ENCODE results near the gene GSTA3. TPM values are rescaled to one million over a fixed set of nuclear protein-coding genes. Genes with fewer than 3 reads are reported as not detected.
"Not testable (repeated sequence)": the region's sequence is repeated elsewhere in the genome, so short reads cannot be mapped to it uniquely, and the experiment has no call there.

Gene GSTA3
- total RNA-seq, 1 donor from 2014 or later: not detected

- Mint-ChIP-seq H3K27me3 (ENCODE audit: insufficient read depth) (peaks cover 6% of the 10 kb centered on the region), H3K4me1 (ENCODE audit: low read depth) (no peaks in the 10 kb centered on the region), H3K27ac (no peak overlapping the region), H3K36me3 (ENCODE audit: low read depth) (no peaks in the 10 kb centered on the region), H3K4me3 (no peak overlapping the region), H3K9me3 (peaks cover 4% of the 10 kb centered on the region)
- intact Hi-C loops (cut with micrococcal nuclease): no loop called here
- no peak for DNase-seq (ENCODE audit: low spot score)
Observed at GRCh38 chr6:52900536-52900935, 9.0 kb downstream of the GSTA3 start.

GRCh38 chr6:52895790-52896189 is 13.7 kb downstream of the GSTA3 start:
- H3K27me3 Mint-ChIP-seq (ENCODE audit: insufficient read depth); DNase-seq (ENCODE audit: low spot score); H3K9me3 Mint-ChIP-seq; H3K27ac Mint-ChIP-seq; intact Hi-C loops (cut with micrococcal nuclease); H3K4me3 Mint-ChIP-seq; H3K36me3 Mint-ChIP-seq (ENCODE audit: low read depth); H3K4me1 Mint-ChIP-seq (ENCODE audit: low read depth): not testable (repeated sequence)

- intact Hi-C loops (cut with micrococcal nuclease): no loop called here
- peaks cover 4% of the 10 kb centered on the region for H3K9me3 Mint-ChIP-seq
- no peak for DNase-seq (ENCODE audit: low spot score)
- H3K4me1 Mint-ChIP-seq (ENCODE audit: low read depth): peaks cover 8% of the 10 kb centered on the region
- H3K27me3 Mint-ChIP-seq (ENCODE audit: insufficient read depth): peaks cover 3% of the 10 kb centered on the region
- H3K36me3 Mint-ChIP-seq (ENCODE audit: low read depth): no peaks in the 10 kb centered on the region
- H3K27ac Mint-ChIP-seq: no peak overlapping the region
- no peak overlapping the region for H3K4me3 Mint-ChIP-seq
Observed at GRCh38 chr6:52894285-52894684, 15.2 kb downstream of the GSTA3 start.

GRCh38 chr6:52893803-52894202 is 15.7 kb downstream of the GSTA3 start:
- H3K36me3 Mint-ChIP-seq (ENCODE audit: low read depth): no peaks in the 10 kb centered on the region
- H3K9me3 Mint-ChIP-seq: peaks cover 4% of the 10 kb centered on the region
- no peak for DNase-seq (ENCODE audit: low spot score)
- intact Hi-C loops (cut with micrococcal nuclease): no loop called here
- no peak overlapping the region for H3K4me3 Mint-ChIP-seq
- H3K27ac Mint-ChIP-seq: no peak overlapping the region
- H3K27me3 Mint-ChIP-seq (ENCODE audit: insufficient read depth): peaks cover 1% of the 10 kb centered on the region
- H3K4me1 Mint-ChIP-seq (ENCODE audit: low read depth): peaks cover 8% of the 10 kb centered on the region

- intact Hi-C loops (cut with micrococcal nuclease): no loop called here
- Mint-ChIP-seq H3K36me3 (ENCODE audit: low read depth) (no peaks in the 10 kb centered on the region), H3K27ac (no peak overlapping the region), H3K27me3 (ENCODE audit: insufficient read depth) (peaks cover 1% of the 10 kb centered on the region), H3K9me3 (peaks cover 2% of the 10 kb centered on the region), H3K4me1 (ENCODE audit: low read depth) (peaks cover 9% of the 10 kb centered on the region), H3K4me3 (no peak overlapping the region)
- no peak for DNase-seq (ENCODE audit: low spot score)
Observed at GRCh38 chr6:52893221-52893620, 16.3 kb downstream of the GSTA3 start.

- Mint-ChIP-seq H3K27ac (no peak overlapping the region), H3K4me1 (ENCODE audit: low read depth) (peaks cover 14% of the 10 kb centered on the region), H3K27me3 (ENCODE audit: insufficient read depth) (no peaks in the 10 kb centered on the region), H3K36me3 (ENCODE audit: low read depth) (no peaks in the 10 kb centered on the region), H3K9me3 (no peaks in the 10 kb centered on the region), H3K4me3 (no peak overlapping the region)
- no peak for DNase-seq (ENCODE audit: low spot score)
- intact Hi-C loops (cut with micrococcal nuclease): no loop called here
Observed at GRCh38 chr6:52890018-52890417, 19.5 kb downstream of the GSTA3 start.

GRCh38 chr6:52887910-52888524 is 21.5 kb downstream of the GSTA3 start:
- Mint-ChIP-seq H3K27ac (no peak overlapping the region), H3K9me3 (no peaks in the 10 kb centered on the region), H3K36me3 (ENCODE audit: low read depth) (no peaks in the 10 kb centered on the region), H3K27me3 (ENCODE audit: insufficient read depth) (no peaks in the 10 kb centered on the region), H3K4me3 (no peak overlapping the region), H3K4me1 (ENCODE audit: low read depth) (peaks cover 6% of the 10 kb centered on the region)
- DNase-seq (ENCODE audit: low spot score): no peak
- intact Hi-C loops (cut with micrococcal nuclease): no loop called here

- Mint-ChIP-seq H3K4me3 (peak overlapping the region; percentile 78), H3K9me3 (no peaks in the 10 kb centered on the region), H3K27me3 (ENCODE audit: insufficient read depth) (peaks cover 2% of the 10 kb centered on the region), H3K27ac (peak overlapping the region; percentile 11), H3K36me3 (ENCODE audit: low read depth) (no peaks in the 10 kb centered on the region), H3K4me1 (ENCODE audit: low read depth) (peaks cover 17% of the 10 kb centered on the region)
- peak; percentile 46 for DNase-seq (ENCODE audit: low spot score)
- intact Hi-C loops (cut with micrococcal nuclease): loop anchor here (1.0 to 5.0 kb wide), 3 partner anchors 41 to 114 kb away; partner anchors contain the start of gene GSTA5
Observed at GRCh38 chr6:52881996-52882841, 27.3 kb downstream of the GSTA3 start.

GRCh38 chr6:52881662-52881995 is 27.9 kb downstream of the GSTA3 start:
- DNase-seq (ENCODE audit: low spot score): no peak
- intact Hi-C loops (cut with micrococcal nuclease): loop anchor here (5.0 kb wide), 1 partner anchor 64 kb away; no protein-coding TSS in a partner anchor
- Mint-ChIP-seq H3K27me3 (ENCODE audit: insufficient read depth) (peaks cover 2% of the 10 kb centered on the region), H3K27ac (no peak overlapping the region), H3K9me3 (no peaks in the 10 kb centered on the region), H3K4me3 (peak overlapping the region; percentile 78), H3K4me1 (ENCODE audit: low read depth) (peaks cover 23% of the 10 kb centered on the region), H3K36me3 (ENCODE audit: low read depth) (no peaks in the 10 kb centered on the region)

GRCh38 chr6:52877786-52878185 is 31.7 kb downstream of the GSTA3 start:
- Mint-ChIP-seq H3K27ac (no peak overlapping the region), H3K9me3 (no peaks in the 10 kb centered on the region), H3K36me3 (ENCODE audit: low read depth) (no peaks in the 10 kb centered on the region), H3K27me3 (ENCODE audit: insufficient read depth) (peaks cover 2% of the 10 kb centered on the region), H3K4me3 (no peak overlapping the region), H3K4me1 (ENCODE audit: low read depth) (peaks cover 24% of the 10 kb centered on the region)
- intact Hi-C loops (cut with micrococcal nuclease): no loop called here
- no peak for DNase-seq (ENCODE audit: low spot score)

- Mint-ChIP-seq H3K4me1 (ENCODE audit: low read depth) (peaks cover 18% of the 10 kb centered on the region), H3K9me3 (no peaks in the 10 kb centered on the region), H3K27me3 (ENCODE audit: insufficient read depth) (peaks cover 7% of the 10 kb centered on the region), H3K36me3 (ENCODE audit: low read depth) (no peaks in the 10 kb centered on the region), H3K27ac (no peak overlapping the region), H3K4me3 (no peak overlapping the region)
- no peak for DNase-seq (ENCODE audit: low spot score)
- intact Hi-C loops (cut with micrococcal nuclease): no loop called here
Observed at GRCh38 chr6:52877168-52877567, 32.3 kb downstream of the GSTA3 start.

GRCh38 chr6:52876056-52876787 is 33.3 kb downstream of the GSTA3 start:
- no peak for DNase-seq (ENCODE audit: low spot score)
- intact Hi-C loops (cut with micrococcal nuclease): no loop called here

GRCh38 chr6:52872031-52872430 is 37.5 kb downstream of the GSTA3 start:
- peaks cover 9% of the 10 kb centered on the region for H3K27me3 Mint-ChIP-seq (ENCODE audit: insufficient read depth)
- H3K27ac Mint-ChIP-seq: no peak overlapping the region
- H3K36me3 Mint-ChIP-seq (ENCODE audit: low read depth): no peaks in the 10 kb centered on the region
- no peaks in the 10 kb centered on the region for H3K9me3 Mint-ChIP-seq
- intact Hi-C loops (cut with micrococcal nuclease): loop anchor here (5.0 kb wide), 1 partner anchor 615 kb away; no protein-coding TSS in a partner anchor
- H3K4me1 Mint-ChIP-seq (ENCODE audit: low read depth): peaks cover 7% of the 10 kb centered on the region
- DNase-seq (ENCODE audit: low spot score): no peak
- H3K4me3 Mint-ChIP-seq: no peak overlapping the region

More at GRCh38 chr6:52876056-52876787, 33.3 kb downstream of the GSTA3 start:
- H3K27me3 Mint-ChIP-seq (ENCODE audit: insufficient read depth): peaks cover 10% of the 10 kb centered on the region
- H3K9me3 Mint-ChIP-seq: no peaks in the 10 kb centered on the region
- H3K4me1 Mint-ChIP-seq (ENCODE audit: low read depth): peaks cover 14% of the 10 kb centered on the region
- H3K27ac Mint-ChIP-seq: no peak overlapping the region
- no peaks in the 10 kb centered on the region for H3K36me3 Mint-ChIP-seq (ENCODE audit: low read depth)
- H3K4me3 Mint-ChIP-seq: no peak overlapping the region

All from activated T-helper 1 cell treated with anti-CD3 and anti-CD28 coated beads, Interleukin-12 subunit alpha, Interleukin-12 subunit beta, Interleukin-2, Interleukin-4 antibody, amounts not matched to agents 30 ng/mL and 10 ng/mL and 1 ng/mL, durations not matched to agents 14 hours and 24 hours and 36 hours (primary cell).